K562 (cell line): ENCODE results near the gene BOC. TPM values are rescaled to one million over a fixed set of nuclear protein-coding genes. Genes with fewer than 3 reads are reported as not detected.

Experiments
- ATAC-seq: fragments of 200-7000 bp; cut with Tn5 transposase; 3 replicates; pipeline ENCODE4 v1.9.1; 2020; ENCODE audit warnings: moderate library complexity
- BruUV-seq: library from RNA; stranded (reverse); fragments of 400-500 nt; replicated peaks from 2 replicates; lab custom pipeline; 2021; lab: Mats Ljungman, UMichigan
- CTCF ChIA-PET: fragments of 300-600 bp; formaldehyde crosslinking; extraction: SDS; loops from one replicate; lab custom pipeline; 2021; ENCODE audit warnings: low intra/inter-chr PET ratio; lab: Yijun Ruan, JAX
- POLR2A ChIA-PET: fragments of 300-600, 350-650 bp; sonication (Branson Sonifier 250); formaldehyde crosslinking; extraction: SDS; loops from one replicate; lab custom pipeline; 2021; ENCODE audit warnings: antibody characterized with exemption, inconsistent platforms; lab: Yijun Ruan, JAX
- DNase-seq, 4 experiments: peaks; one replicate each; pipeline versions ENCODE4 v3.0.0 to v3.0.0-alpha.2; 2011 to 2018; ENCODE audit warnings: low spot score in 3 of 4, mixed read lengths in 3 of 4; ENCODE audit errors: extremely low read depth in 1 of 4
- FAIRE-seq: peaks from 2 replicates; lab custom pipeline; 2011; peaks lifted over from hg19 to GRCh38; lab: Jason Lieb, UNC
- H2AFZ ChIP-seq: 2 replicates; pipeline ENCODE4 v1.6.0; 2011; ENCODE audit warnings: low read depth, low read length, control low read depth, inconsistent platforms
- H3K27ac ChIP-seq: fragments of 200-600 bp; 3 replicates; pipeline ENCODE4 v1.8.0; 2011; ENCODE audit warnings: low read depth, mild to moderate bottlenecking, control low read depth, inconsistent platforms, low read length, moderate library complexity, mixed read lengths; ENCODE audit errors: extremely low read depth
- H3K27me3 ChIP-seq, 2 experiments: fragments of 300-600 bp in 1 of 2; 2 replicates in 1 of 2; 3 replicates in 1 of 2; pipeline versions ENCODE4 v1.6.0 to v1.8.0; 2011; ENCODE audit warnings: inconsistent platforms in 2 of 2, low read length in 2 of 2, mild to moderate bottlenecking in 1 of 2, mixed read lengths in 1 of 2, moderate library complexity in 1 of 2; ENCODE audit not compliant: control insufficient read depth in 2 of 2, insufficient read depth in 2 of 2
- H3K36me3 ChIP-seq: fragments of 300-600 bp; 3 replicates; pipeline ENCODE4 v1.8.0; 2011; ENCODE audit warnings: mild to moderate bottlenecking, low read length, inconsistent platforms; ENCODE audit not compliant: control insufficient read depth, insufficient read depth
- H3K4me1 ChIP-seq, 2 experiments: fragments of 200-600 bp in 1 of 2; replicated peaks in 1 of 2; 2 replicates in 1 of 2; 3 replicates in 1 of 2; pipeline versions ENCODE4 v1.5.1 to v1.8.0; 2011; ENCODE audit warnings: inconsistent platforms in 2 of 2, low read length in 2 of 2, mild to moderate bottlenecking in 1 of 2, mixed read lengths in 1 of 2, moderate library complexity in 1 of 2; ENCODE audit not compliant: control insufficient read depth in 2 of 2, insufficient read depth in 2 of 2
- H3K4me2 ChIP-seq: 2 replicates; pipeline ENCODE4 v1.6.1; 2011; ENCODE audit warnings: low read length, control low read depth, inconsistent platforms, mixed read lengths; ENCODE audit not compliant: insufficient read depth
- H3K4me3 ChIP-seq: fragments of 200-600 bp; sonication (generic), shearing (Covaris generic); 2 replicates; pipeline ENCODE4 v1.5.1; 2016; ENCODE audit warnings: control low read depth, inconsistent platforms
- H3K79me2 ChIP-seq: fragments of 200-600 bp; 3 replicates; pipeline ENCODE4 v1.8.0; 2011; ENCODE audit warnings: low read length, inconsistent platforms; ENCODE audit not compliant: control insufficient read depth, insufficient read depth
- H3K9ac ChIP-seq, 2 experiments: 2 replicates each; pipeline versions ENCODE4 v1.6.0 to v1.6.1; 2011; ENCODE audit warnings: low read depth in 2 of 2, low read length in 2 of 2, control low read depth in 1 of 2, inconsistent platforms in 1 of 2, mild to moderate bottlenecking in 1 of 2, mixed read lengths in 1 of 2; ENCODE audit not compliant: insufficient read depth in 1 of 2
- H3K9me1 ChIP-seq: one replicate; pipeline ENCODE4 v1.6.0; 2011; ENCODE audit warnings: inconsistent platforms, mild to moderate bottlenecking, low read length, moderate library complexity; ENCODE audit not compliant: control insufficient read depth, insufficient read depth
- H3K9me3 ChIP-seq: replicated peaks from 2 replicates; pipeline ENCODE4 v1.5.1; 2011; ENCODE audit warnings: low read depth, low read length, inconsistent platforms; ENCODE audit not compliant: control insufficient read depth, insufficient read depth
- H4K20me1 ChIP-seq: replicated peaks from 2 replicates; pipeline ENCODE4 v1.6.1; 2011; ENCODE audit warnings: low read length, inconsistent platforms, mixed read lengths; ENCODE audit not compliant: control insufficient read depth, insufficient read depth
- CBFA2T3 ChIP-seq: fragments of 450-650 bp; IDR thresholded peaks from 2 replicates; pipeline ENCODE4 v1.6.1; 2017
- CCNT2 ChIP-seq: IDR thresholded peaks from 2 replicates; pipeline ENCODE4 v1.6.1; 2011; ENCODE audit warnings: borderline replicate concordance, low read depth, mild to moderate bottlenecking, moderate library complexity, mixed read lengths, low read length; ENCODE audit not compliant: insufficient read length; ENCODE audit errors: extremely low read depth
- CREB1 ChIP-seq, 2 experiments: sonication (generic) in 1 of 2; formaldehyde crosslinking in 1 of 2; IDR thresholded peaks; 2 replicates each; pipeline versions ENCODE4 v1.6.1 to v1.8.0; 2012 to 2022; ENCODE audit warnings: inconsistent platforms in 1 of 2, mild to moderate bottlenecking in 1 of 2, missing genetic modification reagents in 1 of 2, moderate library complexity in 1 of 2
- CREBBP ChIP-seq: IDR thresholded peaks from one replicate; pipeline ENCODE4 v1.6.1; 2012; ENCODE audit warnings: low read depth, mild to moderate bottlenecking, control low read depth, inconsistent platforms, low read length
- FOXJ2 ChIP-seq: fragments of 200-800 bp; sonication (Bioruptor generic); IDR thresholded peaks from 2 replicates; pipeline ENCODE4 v1.6.1; 2016; ENCODE audit warnings: missing genetic modification characterization, missing compliant biosample characterization
- MBD2 ChIP-seq: sonication (generic); IDR thresholded peaks from 2 replicates; pipeline ENCODE4 v1.6.1; 2016; ENCODE audit warnings: low read depth, borderline replicate concordance
- MLX ChIP-seq, 2 experiments: fragments of 450-650 bp in 1 of 2; sonication (generic) in 1 of 2; formaldehyde crosslinking; conservative IDR thresholded peaks; 2 replicates each; pipeline versions ENCODE4 v1.4.0 to v1.8.1; 2020 to 2022; ENCODE audit warnings: mild to moderate bottlenecking in 1 of 2, missing genetic modification reagents in 1 of 2
- PTRF ChIP-seq: fragments of 450-650 bp; IDR thresholded peaks from 2 replicates; pipeline ENCODE4 v1.6.1; 2016; ENCODE audit warnings: mild to moderate bottlenecking, missing genetic modification characterization, missing compliant biosample characterization
- PTTG1 ChIP-seq: fragments of 450-650 bp; IDR thresholded peaks from 2 replicates; pipeline ENCODE4 v1.6.1; 2016; ENCODE audit warnings: low read depth, mild to moderate bottlenecking, missing genetic modification characterization, missing compliant biosample characterization
- SREBF1 ChIP-seq: fragments of 150-350 bp; IDR thresholded peaks from 2 replicates; pipeline ENCODE4 v1.6.1; 2014; ENCODE audit warnings: antibody characterized with exemption, low read depth, low read length, borderline replicate concordance
- ZNF12 ChIP-seq: sonication (generic); formaldehyde crosslinking; IDR thresholded peaks from 2 replicates; pipeline ENCODE4 v1.4.0; 2020; ENCODE audit warnings: mild to moderate bottlenecking, missing genetic modification reagents
- ZNF311 ChIP-seq: fragments of 250-450 bp; sonication (Bioruptor Pico); IDR thresholded peaks from 2 replicates; pipeline ENCODE4 v1.4.0; 2020; ENCODE audit warnings: mild to moderate bottlenecking, moderate library complexity
- ZNF444 ChIP-seq: fragments of 250-450 bp; sonication (Bioruptor Pico); IDR thresholded peaks from 2 replicates; pipeline ENCODE4 v1.4.0; 2020; ENCODE audit warnings: mild to moderate bottlenecking, moderate library complexity
- WGBS: fragments of 100-300 bp; shearing (Covaris generic); methylation state at CpG from one replicate; pipeline ENCODE4 v1.1.6; 2016; ENCODE audit warnings: low coverage, mixed read lengths; ENCODE audit not compliant: insufficient coverage; ENCODE audit errors: missing lambda C conversion rate; 5-methylcytosine and 5-hydroxymethylcytosine counted together
- in situ Hi-C: fragments of 300-500 bp; cut with MboI; formaldehyde crosslinking; loops from 4 replicates; pipeline ENCODE4 v1.15.0; 2018; ENCODE audit warnings: inconsistent platforms, mixed read lengths
- intact Hi-C: fragments of 100-400 bp; cut with micrococcal nuclease; formaldehyde crosslinking; loops from 2 replicates; pipeline ENCODE4 v1.14.2; 2022
- polyA plus RNA-seq, 8 experiments: library from polyadenylated mRNA; depleted of rRNA in 4 of 8; stranded (reverse) in 5 of 8; unstranded in 3 of 8; fragments of >200 nt; fragmentation: Nextera tagmentation in 2 of 8; fragmentation: Illumina TruSeq in 1 of 8; extraction: Ambion mirVana in 2 of 8; extraction: Trizol in 1 of 8; gene quantifications; 2 replicates each; pipeline versions ENCODE4 v1.2.1 to v1.2.3, GENCODE V29; 2011 to 2014; ENCODE audit warnings: inconsistent platforms in 1 of 8, missing spikeins in 1 of 8
- total RNA-seq, 7 experiments: library from RNA; depleted of rRNA in 6 of 7; stranded (reverse); fragments of >200 nt in 6 of 7; fragmentation: Illumina TruSeq in 2 of 7; extraction: Trizol in 2 of 7; gene quantifications; 2 replicates each; pipeline versions ENCODE4 v1.2.1 to v1.2.3, GENCODE V29; 2011 to 2021; ENCODE audit warnings: low replicate concordance in 1 of 7
- TF ChIP-seq, protein P1 (sequence below): fragments of 250-450 bp; sonication (Bioruptor Pico); IDR thresholded peaks from 2 replicates; pipeline ENCODE4 v1.4.0; 2020

Gene BOC
- total and polyA plus RNA-seq, 9 of the 15 experiments (the other 6 are each of a cell fraction or from before 2014, with no cell fraction given), result not detected

- no peak for FAIRE-seq
- no TSS peak for BruUV-seq
These were observed 8.4 kb downstream of the BOC start for GRCh38 chr3:113219605-113220300.

More at GRCh38 chr3:113219605-113220300, 8.4 kb downstream of the BOC start:
- DNase-seq (no peak), ATAC-seq (no peak)
- in situ Hi-C loops, result no loop called here
- Histone ChIP-seq H3K36me3 (no peaks in the 10 kb centered on the region), H3K9ac (no peak overlapping the region), H3K27me3 (peaks cover 6 to 27% of the 10 kb centered on the region in 2 experiments; a peak in 3 of 5 replicates), H3K9me3 (no peaks in the 10 kb centered on the region), H3K4me3 (no peak overlapping the region), H3K4me2 (no peak overlapping the region), H3K4me1 (no peaks in the 10 kb centered on the region; a peak in 1 of 5 replicates), H3K9me1 (no peaks in the 10 kb centered on the region), H3K79me2 (no peaks in the 10 kb centered on the region), H3K27ac (no peak overlapping the region), H4K20me1 (no peaks in the 10 kb centered on the region), H2AFZ (no peak overlapping the region)
- ChIA-PET CTCF (no interaction called here), POLR2A (interaction anchor here (0.9 kb wide), 1 partner anchor 25 kb away, joined by 3 read pairs; no protein-coding TSS in a partner anchor)
- 1% methylated on average over 6 of the region's 6 CpGs for WGBS
- intact Hi-C loops, result no loop called here
- TF ChIP-seq CCNT2 (no peak), ZNF12 (CRISPR knock-in tag) (no peak), MBD2 (no peak), CREB1 (IDR thresholded peaks at IDR 0.05) (no peak), CREB1 (CRISPR knock-in tag; IDR thresholded peaks at IDR 0.05) (no peak), CBFA2T3 (no peak), SREBF1 (no peak), PTRF (tag) (no peak), ZNF311 (no peak), FOXJ2 (no peak), CREBBP (no peak), MLX (CRISPR knock-in tag; conservative IDR thresholded peaks at IDR 0.05) (no peak), ZNF444 (CRISPR knock-in tag) (no peak), PTTG1 (tag) (no peak)
- TF ChIP-seq, protein P1, sequence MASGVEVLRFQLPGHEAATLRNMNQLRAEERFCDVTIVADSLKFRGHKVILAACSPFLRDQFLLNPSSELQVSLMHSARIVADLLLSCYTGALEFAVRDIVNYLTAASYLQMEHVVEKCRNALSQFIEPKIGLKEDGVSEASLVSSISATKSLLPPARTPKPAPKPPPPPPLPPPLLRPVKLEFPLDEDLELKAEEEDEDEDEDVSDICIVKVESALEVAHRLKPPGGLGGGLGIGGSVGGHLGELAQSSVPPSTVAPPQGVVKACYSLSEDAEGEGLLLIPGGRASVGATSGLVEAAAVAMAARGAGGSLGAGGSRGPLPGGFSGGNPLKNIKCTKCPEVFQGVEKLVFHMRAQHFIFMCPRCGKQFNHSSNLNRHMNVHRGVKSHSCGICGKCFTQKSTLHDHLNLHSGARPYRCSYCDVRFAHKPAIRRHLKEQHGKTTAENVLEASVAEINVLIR, result no peak
